Measurements from ENCODE around the gene NRBP1. TPM values are rescaled to one million over a fixed set of nuclear protein-coding genes. Genes with fewer than 3 reads are reported as not detected.

Gene NRBP1
- total and polyA plus RNA-seq, 9 of the 15 experiments (the other 6 are each of a cell fraction or from before 2014, with no cell fraction given): 2.9 to 84.5 (median 36.9) TPM

DNA sequence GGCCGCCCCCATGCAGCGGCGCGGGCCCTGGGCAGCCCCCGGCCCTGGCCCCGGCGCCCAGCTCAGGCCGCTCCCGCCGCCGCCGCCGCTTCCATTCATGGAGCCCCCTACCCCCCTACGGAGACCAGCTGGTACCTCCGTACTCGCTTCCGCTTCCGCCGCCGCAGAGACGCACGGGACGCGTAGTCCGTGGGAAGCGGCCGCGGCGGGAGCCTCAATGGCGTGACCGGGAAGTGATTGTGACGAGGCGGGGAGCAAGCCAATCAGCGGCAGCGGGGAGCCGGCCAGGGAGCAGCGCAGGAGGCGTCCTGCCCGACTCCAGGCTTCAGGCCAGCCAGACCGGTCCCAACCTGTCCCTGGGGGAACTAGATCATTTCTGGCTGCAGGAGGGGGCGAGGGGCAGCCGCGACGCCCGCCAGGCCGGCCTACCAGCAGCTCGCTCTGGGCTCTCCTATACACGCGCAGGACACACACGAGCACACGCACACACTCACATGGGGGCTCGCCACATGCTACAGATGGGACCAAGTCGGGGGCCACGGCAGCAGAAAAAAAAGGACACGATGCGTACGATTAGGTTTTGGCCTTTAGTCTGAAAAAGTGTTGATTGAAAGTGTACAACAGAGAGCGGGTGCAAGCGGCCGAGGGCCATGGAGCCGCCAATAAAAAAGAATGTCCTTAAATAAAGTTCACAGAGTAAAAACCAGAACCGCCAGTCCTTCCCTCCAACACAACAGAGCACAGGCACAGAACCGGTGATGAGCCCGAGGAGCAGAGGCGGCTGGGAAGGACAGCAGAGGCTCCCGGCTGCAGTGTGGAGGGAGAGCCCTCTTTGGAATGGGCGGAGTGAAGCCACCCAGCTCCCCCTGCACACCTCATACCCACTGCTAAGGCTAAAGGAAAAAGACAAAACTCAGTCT lies 47.5 kb upstream of the NRBP1 start, which contains the start of gene ZNF513 (continued):
- no peak for TF ChIP-seq THRA (IDR thresholded peaks at IDR 0.05)
- TF ChIP-seq, protein P1, sequence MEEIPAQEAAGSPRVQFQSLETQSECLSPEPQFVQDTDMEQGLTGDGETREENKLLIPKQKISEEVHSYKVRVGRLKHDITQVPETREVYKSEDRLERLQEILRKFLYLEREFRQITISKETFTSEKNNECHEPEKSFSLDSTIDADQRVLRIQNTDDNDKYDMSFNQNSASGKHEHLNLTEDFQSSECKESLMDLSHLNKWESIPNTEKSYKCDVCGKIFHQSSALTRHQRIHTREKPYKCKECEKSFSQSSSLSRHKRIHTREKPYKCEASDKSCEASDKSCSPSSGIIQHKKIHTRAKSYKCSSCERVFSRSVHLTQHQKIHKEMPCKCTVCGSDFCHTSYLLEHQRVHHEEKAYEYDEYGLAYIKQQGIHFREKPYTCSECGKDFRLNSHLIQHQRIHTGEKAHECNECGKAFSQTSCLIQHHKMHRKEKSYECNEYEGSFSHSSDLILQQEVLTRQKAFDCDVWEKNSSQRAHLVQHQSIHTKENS (CRISPR knock-in tag; IDR thresholded peaks at IDR 0.05): no peak
- 0 out of 2 replicates have a peak, but pooled peaks have one; percentile 11 for TF ChIP-seq NFE2 (IDR thresholded peaks at IDR 0.05; ENCODE audit: low read depth)
- no peak for TF ChIP-seq ZNF408 (CRISPR knock-in tag; IDR thresholded peaks at IDR 0.05; ENCODE audit: low read depth)
- TF ChIP-seq XRCC4 (IDR thresholded peaks at IDR 0.05; ENCODE audit: extremely low read depth, insufficient read depth, insufficient read length): no peak
- no peak for TF ChIP-seq HNRNPL (IDR thresholded peaks at IDR 0.05; ENCODE audit: low read depth, low read length)
- 0 out of 4 replicates have a peak, but pooled peaks of 1 of the 2 experiments have one; percentile 19 for TF ChIP-seq TEAD1 (CRISPR knock-in tag; IDR thresholded peaks at IDR 0.05)
- TF ChIP-seq TAF15 (IDR thresholded peaks at IDR 0.05; ENCODE audit: low read depth, low read length): no peak
- TF ChIP-seq HDAC8 (tag; IDR thresholded peaks at IDR 0.05): 0 out of 2 replicates have a peak, but pooled peaks have one; percentile 43
- TF ChIP-seq, protein P2, sequence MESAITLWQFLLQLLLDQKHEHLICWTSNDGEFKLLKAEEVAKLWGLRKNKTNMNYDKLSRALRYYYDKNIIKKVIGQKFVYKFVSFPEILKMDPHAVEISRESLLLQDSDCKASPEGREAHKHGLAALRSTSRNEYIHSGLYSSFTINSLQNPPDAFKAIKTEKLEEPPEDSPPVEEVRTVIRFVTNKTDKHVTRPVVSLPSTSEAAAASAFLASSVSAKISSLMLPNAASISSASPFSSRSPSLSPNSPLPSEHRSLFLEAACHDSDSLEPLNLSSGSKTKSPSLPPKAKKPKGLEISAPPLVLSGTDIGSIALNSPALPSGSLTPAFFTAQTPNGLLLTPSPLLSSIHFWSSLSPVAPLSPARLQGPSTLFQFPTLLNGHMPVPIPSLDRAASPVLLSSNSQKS (CRISPR knock-in tag; IDR thresholded peaks at IDR 0.05): no peak
- TF ChIP-seq SMARCA5 (IDR thresholded peaks at IDR 0.05): no peak
- peak; percentile 77; the same call in 1 of the 2 replicates for TF ChIP-seq PHF8 (IDR thresholded peaks at IDR 0.05; ENCODE audit: borderline replicate concordance, low read length)
- no peak for TF ChIP-seq BRD9 (IDR thresholded peaks at IDR 0.05; ENCODE audit: low read depth, partially characterized antibody)
- TF ChIP-seq ZNF699 (CRISPR knock-in tag; IDR thresholded peaks at IDR 0.05; ENCODE audit: insufficient replicate concordance): no peak
- TF ChIP-seq ZNF175 (CRISPR knock-in tag; IDR thresholded peaks at IDR 0.05; ENCODE audit: low read depth): peak; percentile 58; the same call in 1 of the 2 replicates
- no peak for TF ChIP-seq SRSF1 (IDR thresholded peaks at IDR 0.05; ENCODE audit: low read depth, low read length)
- no peak for TF ChIP-seq BRCA1 (IDR thresholded peaks at IDR 0.05)
- no peak for TF ChIP-seq BRCA1 (CRISPR knock-in tag; IDR thresholded peaks at IDR 0.05)
- no peak for TF ChIP-seq CBX5 (IDR thresholded peaks at IDR 0.05; ENCODE audit: borderline replicate concordance, low read depth)
- TF ChIP-seq ZSCAN29 (IDR thresholded peaks at IDR 0.05): no peak
- TF ChIP-seq PHF20 (IDR thresholded peaks at IDR 0.05; ENCODE audit: partially characterized antibody): peak; percentile 85
- peak; percentile 60 for TF ChIP-seq FOS (IDR thresholded peaks at IDR 0.05; ENCODE audit: extremely low read depth, insufficient read length)
- TF ChIP-seq CREB5 (CRISPR knock-in tag; IDR thresholded peaks at IDR 0.05): no peak
- TF ChIP-seq EGR1 (conservative IDR thresholded peaks at IDR 0.05): 0 out of 2 replicates have a peak, but pooled peaks have one; percentile 25
- peak; percentile 37 for TF ChIP-seq FUS (optimal IDR thresholded peaks at IDR 0.05; ENCODE audit: low read depth, low read length)

All from K562 (cell line).